ENCODE data around the gene DNAJC22. TPM values are rescaled to one million over a fixed set of nuclear protein-coding genes. Genes with fewer than 3 reads are reported as not detected.

DNAJC22 gene
- total RNA-seq, 1 donor from 2014 or later = 0.08 TPM

- Histone ChIP-seq H3K9me3 (replicated peaks) (no peaks in the 10 kb centered on the region), H3K4me1 (peaks cover 15% of the 10 kb centered on the region), H3K27ac (replicated peaks) (no peak overlapping the region), H3K27me3 (ENCODE audit: low read depth) (peaks cover 7% of the 10 kb centered on the region), H3K36me3 (no peaks in the 10 kb centered on the region), H3K4me3 (no peak overlapping the region)
- no peak for DNase-seq
- intact Hi-C loops (cut with micrococcal nuclease) = no loop called here
- TF ChIP-seq CTCF (IDR thresholded peaks at IDR 0.05; ENCODE audit: borderline replicate concordance) = no peak
Observed at GRCh38 chr12:49362077-49362476, 15.4 kb downstream of the DNAJC22 start.

DNA sequence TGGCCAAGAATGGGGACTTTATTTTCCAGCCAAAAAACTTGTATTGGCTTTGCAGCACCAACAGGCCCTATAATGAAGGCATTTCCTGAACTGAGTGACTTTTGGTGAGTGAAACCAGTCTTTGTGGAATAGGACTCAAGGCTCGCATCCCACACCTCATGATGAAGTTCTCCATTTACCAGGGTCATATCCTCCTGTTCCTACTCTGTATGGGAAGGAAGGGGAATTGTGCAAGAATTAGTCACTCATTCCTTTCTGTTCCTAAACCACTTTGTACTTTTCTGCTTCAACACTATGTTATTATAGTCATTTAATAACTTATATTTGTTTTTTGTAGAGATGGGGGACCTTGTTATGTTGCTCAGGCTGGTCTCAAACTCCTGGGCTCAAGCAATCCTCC is 18.3 kb downstream of the DNAJC22 start:
- DNase-seq = no peak
- H3K4me1 ChIP-seq = peaks cover 40% of the 10 kb centered on the region
- intact Hi-C loops (cut with micrococcal nuclease) = no loop called here
- peaks cover 5% of the 10 kb centered on the region for H3K27me3 ChIP-seq (ENCODE audit: low read depth)
- H3K9me3 ChIP-seq (replicated peaks) = no peaks in the 10 kb centered on the region
- no peak overlapping the region for H3K4me3 ChIP-seq
- TF ChIP-seq CTCF (IDR thresholded peaks at IDR 0.05; ENCODE audit: borderline replicate concordance) = no peak
- H3K27ac ChIP-seq (replicated peaks) = no peak overlapping the region
- no peaks in the 10 kb centered on the region for H3K36me3 ChIP-seq

DNA sequence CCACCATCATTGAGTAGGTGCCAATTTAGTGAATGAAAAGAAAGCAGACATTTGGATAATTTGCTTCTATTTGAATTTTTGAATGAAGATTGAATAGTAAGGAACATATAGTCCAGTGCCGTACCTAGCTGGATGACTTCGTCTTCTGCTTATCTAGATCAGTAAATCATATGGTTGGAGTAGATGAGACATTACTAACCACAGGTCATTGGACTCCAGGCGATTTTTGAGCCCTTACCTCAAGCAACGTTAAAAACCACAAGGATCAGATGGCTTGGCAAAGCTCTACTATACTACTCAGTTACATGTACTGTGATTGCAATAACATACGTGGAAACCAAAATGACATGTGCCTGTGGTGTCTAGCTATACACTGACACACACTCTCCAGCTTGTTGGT is 18.9 kb downstream of the DNAJC22 start:
- no peaks in the 10 kb centered on the region for H3K9me3 ChIP-seq (replicated peaks)
- H3K4me1 ChIP-seq = peaks cover 43% of the 10 kb centered on the region
- peak overlapping the region; percentile 81 for H3K4me3 ChIP-seq
- H3K27me3 ChIP-seq (ENCODE audit: low read depth) = no peaks in the 10 kb centered on the region
- peak overlapping the region; percentile 97 for H3K27ac ChIP-seq (replicated peaks)
- intact Hi-C loops (cut with micrococcal nuclease) = no loop called here
- no peaks in the 10 kb centered on the region for H3K36me3 ChIP-seq
- no peak for DNase-seq
- no peak for TF ChIP-seq CTCF (IDR thresholded peaks at IDR 0.05; ENCODE audit: borderline replicate concordance)

DNA sequence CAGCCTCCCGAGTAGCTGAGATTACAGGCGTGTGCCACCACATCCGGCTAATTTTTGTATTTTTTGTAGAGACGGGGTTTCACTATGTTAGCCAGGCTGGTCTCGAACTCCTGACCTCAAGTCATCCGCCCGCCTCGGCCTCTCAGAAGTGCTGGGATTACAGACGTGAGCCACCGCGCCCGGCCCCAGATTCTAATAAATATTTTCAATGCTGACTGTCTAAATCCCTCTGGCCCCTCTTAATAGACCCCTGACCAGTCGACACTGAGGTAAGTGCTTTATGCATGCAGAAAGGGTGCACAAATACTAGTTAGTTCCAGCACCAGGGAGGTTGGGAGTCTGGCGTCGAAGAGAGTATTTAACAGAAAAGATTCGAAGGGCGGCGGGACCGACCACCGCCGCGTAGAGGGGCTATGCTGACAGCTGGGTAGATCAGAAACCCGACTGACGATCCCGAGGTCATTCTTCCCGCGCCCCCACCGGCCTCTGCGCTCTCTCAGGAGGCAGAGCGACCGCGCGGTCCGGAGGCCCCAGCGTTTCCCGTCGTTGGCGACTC is 19.5 kb downstream of the DNAJC22 start:
- Histone ChIP-seq H3K36me3 (no peaks in the 10 kb centered on the region), H3K27me3 (ENCODE audit: low read depth) (no peaks in the 10 kb centered on the region), H3K4me3 (peak overlapping the region; percentile 81), H3K27ac (replicated peaks) (peak overlapping the region; percentile 97), H3K4me1 (peaks cover 43% of the 10 kb centered on the region), H3K9me3 (replicated peaks) (no peaks in the 10 kb centered on the region)
- no peak for TF ChIP-seq CTCF (IDR thresholded peaks at IDR 0.05; ENCODE audit: borderline replicate concordance)
- intact Hi-C loops (cut with micrococcal nuclease) = no loop called here
- no peak for DNase-seq

DNA sequence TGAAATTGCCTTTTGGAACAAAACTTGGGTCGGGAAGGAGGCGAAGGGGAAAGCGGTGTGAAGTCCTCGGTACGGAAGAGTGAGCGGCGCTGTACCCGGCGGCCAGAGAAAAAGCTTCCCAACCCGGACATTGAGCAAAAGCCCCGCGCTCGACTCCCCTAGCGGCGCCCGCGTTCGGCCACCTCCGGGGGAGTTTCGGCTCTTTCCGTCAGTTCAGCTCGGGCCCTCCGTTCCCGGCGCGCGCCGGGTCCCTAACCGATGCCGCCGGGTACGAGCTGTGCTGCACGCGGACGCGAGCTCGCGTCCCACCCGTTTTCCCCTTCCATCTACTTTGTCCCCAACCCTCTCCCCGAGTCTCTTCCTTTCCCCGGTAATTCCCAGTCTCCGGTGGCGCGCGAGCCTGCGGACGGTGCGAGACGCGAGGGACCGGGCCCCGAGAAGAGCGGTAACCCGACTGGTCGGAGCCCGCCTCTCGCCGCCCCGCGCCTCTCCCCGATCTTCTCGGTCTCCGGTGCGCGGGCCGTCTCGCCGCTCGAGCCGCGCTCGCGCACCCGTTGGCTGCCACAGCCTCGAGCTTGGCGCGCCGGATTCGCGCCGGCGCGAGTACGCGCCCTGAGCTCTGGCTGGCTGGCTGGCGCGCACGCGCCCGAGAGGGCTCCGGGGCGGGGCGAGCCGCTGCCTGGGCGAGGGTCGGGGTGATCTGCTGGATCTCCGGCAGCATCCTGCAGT is 20.1 kb downstream of the DNAJC22 start:
- peak overlapping the region; percentile 81 for H3K4me3 ChIP-seq
- no peaks in the 10 kb centered on the region for H3K36me3 ChIP-seq
- peak overlapping the region; percentile 97 for H3K27ac ChIP-seq (replicated peaks)
- peak; percentile 51 for TF ChIP-seq CTCF (IDR thresholded peaks at IDR 0.05; ENCODE audit: borderline replicate concordance)
- DNase-seq = peak; percentile 91
- peaks cover 43% of the 10 kb centered on the region for H3K4me1 ChIP-seq
- intact Hi-C loops (cut with micrococcal nuclease) = no loop called here
- no peaks in the 10 kb centered on the region for H3K9me3 ChIP-seq (replicated peaks)
- H3K27me3 ChIP-seq (ENCODE audit: low read depth) = no peaks in the 10 kb centered on the region

Measured in left ventricle myocardium inferior (tissue), 1 donor.